CD4-positive, alpha-beta T cell treated with Interferon gamma for 1 hour (primary cell): Measurements from ENCODE around the gene PEX12.
"Not testable (repeated sequence)": the region's sequence is repeated elsewhere in the genome, so short reads cannot be mapped to it uniquely, and the experiment has no call there.

Experiments
- DNase-seq: peaks from one replicate; pipeline ENCODE4 v3.0.0-alpha.2; 2020

PEX12 gene

GRCh38 chr17:35535406-35535805 is 43.0 kb downstream of the PEX12 start:
- not testable (repeated sequence) for DNase-seq

GRCh38 chr17:35534576-35535093 is 43.7 kb downstream of the PEX12 start:
- DNase-seq = no peak

DNA sequence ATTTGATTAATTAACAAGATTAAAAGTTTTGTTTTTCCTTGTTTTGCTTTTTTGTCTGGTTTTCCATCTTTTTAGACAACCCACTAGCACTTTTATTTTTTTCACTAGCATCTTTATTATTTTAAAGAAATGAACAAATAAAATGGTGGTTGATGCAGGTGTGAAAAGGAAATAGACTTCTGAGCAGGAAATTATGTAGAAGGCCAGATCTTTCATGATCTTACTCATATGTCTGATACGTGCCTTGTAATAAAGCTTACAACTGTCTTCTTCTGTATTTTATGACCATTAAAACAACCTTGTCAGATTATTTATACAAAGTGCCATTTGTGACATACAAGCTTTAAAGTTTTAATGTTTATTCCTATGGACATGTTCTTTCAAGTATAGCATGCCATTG is 47.2 kb downstream of the PEX12 start:
- no peak for DNase-seq

DNA sequence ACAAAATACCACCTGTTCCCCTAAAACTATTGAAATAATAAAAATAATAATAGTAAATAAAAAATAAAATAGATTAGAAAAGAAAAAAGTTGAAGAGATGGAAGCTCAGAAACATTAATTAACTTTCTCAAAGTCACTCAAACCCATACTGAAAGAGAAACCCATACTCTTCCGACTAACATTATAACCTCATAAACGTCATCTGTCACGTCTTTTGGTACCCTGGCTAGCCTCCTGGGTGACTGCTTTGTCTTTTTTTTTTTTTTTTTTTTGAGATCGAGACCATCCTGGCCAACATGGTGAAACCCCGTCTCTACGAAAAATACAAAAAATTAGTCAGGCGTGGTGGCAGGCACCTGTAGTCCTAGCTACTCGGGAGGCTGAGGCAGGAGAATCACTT is 48.5 kb downstream of the PEX12 start:
- no peak for DNase-seq

DNA sequence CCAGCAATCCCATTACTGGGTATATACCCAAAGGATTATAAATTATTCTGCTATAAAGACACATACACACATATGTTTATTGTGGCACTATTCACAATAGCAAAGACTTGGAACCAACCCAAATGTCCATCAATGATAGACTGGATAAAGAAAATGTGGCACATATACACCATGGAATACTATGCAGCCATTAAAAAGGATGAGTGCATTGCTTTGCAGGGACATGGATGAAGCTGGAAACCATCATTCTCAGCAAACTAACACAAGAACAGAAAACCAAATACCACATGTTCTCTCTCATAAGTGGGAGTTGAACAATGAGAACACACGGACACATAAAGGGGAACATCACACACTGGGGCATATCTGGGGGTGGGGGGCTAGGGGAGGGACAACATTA is 49.0 kb downstream of the PEX12 start:
- not testable (repeated sequence) for DNase-seq
